HG03064 (cell line): ENCODE data around the gene P4HA2.

Source experiments
- ATAC-seq: cut with Tn5 transposase; IDR thresholded peaks from one replicate; pipeline ENCODE4 v1.9.1; 2021; ENCODE audit warnings: low read depth; ENCODE audit not compliant: unreplicated experiment

The P4HA2 gene

GRCh38 chr5:132253008-132253441, 25.4 kb upstream of the P4HA2 start:
- ATAC-seq, result no peak

- no peak for ATAC-seq
Measured at GRCh38 chr5:132251220-132251725, 23.6 kb upstream of the P4HA2 start.

DNA sequence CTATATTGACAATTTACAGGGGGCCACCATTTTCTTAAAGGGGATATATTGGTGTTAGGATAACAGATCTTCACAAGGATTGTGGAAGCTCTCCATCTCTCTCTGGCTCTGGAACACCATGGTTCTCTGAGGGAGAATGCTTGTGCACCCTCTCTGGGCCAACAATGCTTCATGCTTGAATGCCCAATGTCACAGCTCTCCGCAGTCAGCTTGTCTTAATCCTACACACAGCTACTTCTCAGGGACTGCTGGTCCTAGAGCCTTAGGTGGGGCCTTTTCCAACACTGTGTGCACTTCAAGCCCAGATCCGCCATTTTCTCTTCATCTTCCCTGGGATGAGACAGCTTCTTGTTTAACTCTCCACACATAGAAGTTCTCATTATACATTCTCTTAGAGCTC, 22.9 kb upstream of the P4HA2 start:
- ATAC-seq, result no peak

DNA sequence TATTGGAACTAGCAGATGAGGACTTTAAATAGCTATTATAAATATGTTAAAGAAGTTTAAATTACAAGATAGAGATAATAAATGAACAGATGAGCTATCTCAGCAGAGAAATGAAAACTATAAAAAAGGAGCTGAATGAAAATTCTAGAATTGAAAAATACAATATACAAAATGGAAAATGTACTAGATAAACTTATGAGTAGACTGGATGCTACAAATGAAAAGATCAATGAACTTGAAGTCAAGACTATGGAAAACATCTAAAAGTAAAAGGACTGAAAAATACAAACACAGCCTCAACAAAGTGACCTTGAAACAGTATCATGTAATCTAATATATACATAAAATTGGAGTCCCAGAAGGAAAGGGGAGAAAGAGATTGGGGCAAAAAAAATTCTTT, 19.2 kb upstream of the P4HA2 start:
- no peak for ATAC-seq

- ATAC-seq, result no peak
Measured at GRCh38 chr5:132245593-132245992, 17.9 kb upstream of the P4HA2 start.

DNA sequence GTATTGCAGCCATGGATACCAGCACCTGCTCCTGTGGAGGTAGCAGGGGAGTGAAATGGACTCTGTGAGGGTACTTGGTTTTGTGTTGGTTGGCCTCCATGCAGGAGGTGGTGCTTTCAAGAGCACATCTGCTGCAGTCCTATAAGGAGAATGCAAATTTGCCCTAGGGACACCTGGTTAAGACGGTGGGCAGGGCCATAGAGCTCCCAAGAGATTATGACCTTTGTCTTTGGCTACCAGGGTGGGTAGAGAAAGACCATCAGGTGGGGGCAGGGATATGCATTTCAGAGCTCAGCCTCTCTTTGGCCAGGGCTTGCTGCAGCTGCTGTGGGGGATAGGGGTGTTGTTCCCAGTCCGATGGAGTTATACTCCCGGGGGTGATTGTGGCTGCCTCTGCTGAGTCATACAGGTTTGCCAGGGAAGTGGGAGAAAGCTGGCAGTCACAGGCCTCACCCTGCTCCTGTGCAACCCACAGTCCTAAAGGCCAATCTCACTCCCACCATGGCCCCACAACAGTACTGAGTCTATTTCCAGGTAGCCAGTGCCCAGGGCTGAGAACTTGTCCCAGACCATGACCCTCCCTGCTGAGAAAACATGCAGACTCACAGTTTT, 15.8 kb upstream of the P4HA2 start:
- ATAC-seq, result no peak

GRCh38 chr5:132239776-132240175, 12.1 kb upstream of the P4HA2 start:
- no peak for ATAC-seq

- ATAC-seq, result no peak
Measured at GRCh38 chr5:132238901-132239500, 11.3 kb upstream of the P4HA2 start.

GRCh38 chr5:132238169-132238744, 10.6 kb upstream of the P4HA2 start:
- no peak for ATAC-seq

DNA sequence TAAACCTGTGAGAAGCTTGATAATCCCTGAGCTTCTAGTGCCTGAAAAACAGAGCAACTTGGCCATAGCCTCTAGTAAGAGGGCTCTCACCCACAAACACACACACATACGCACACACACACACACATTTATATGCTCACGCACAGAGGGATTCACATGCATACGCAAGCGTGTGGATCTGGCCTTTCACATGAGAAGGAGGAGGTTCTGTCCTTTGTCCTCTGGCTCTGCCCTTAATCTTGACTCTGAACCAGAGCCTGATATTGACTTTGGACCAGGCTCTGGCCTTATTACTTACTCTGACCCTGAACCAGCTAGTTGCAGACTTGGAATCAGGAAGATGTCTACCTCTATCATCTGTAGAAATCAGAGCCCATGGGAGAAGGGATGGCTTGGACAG, 10.0 kb upstream of the P4HA2 start:
- ATAC-seq, result no peak

- ATAC-seq, result no peak
Measured at GRCh38 chr5:132237141-132237540, 9.5 kb upstream of the P4HA2 start.

DNA sequence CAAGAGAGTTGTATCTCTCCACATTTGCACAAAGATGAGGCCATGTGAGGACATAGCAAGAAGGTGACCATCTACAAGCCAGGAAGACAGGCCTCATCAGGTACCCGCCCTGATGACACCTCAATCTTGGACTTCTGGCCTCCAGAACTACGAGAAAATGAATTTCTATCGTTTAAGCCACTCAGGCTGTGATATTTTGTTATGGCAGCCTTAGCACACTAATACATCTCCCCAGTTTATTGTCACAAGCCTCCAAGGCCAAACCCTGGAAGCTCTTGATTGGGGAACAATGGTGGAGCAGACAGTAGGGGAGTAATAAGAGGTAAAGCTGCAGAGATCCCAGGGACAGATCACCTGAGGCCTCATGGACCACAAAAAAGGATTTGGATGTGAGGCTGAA, 7.7 kb upstream of the P4HA2 start:
- no peak for ATAC-seq

GRCh38 chr5:132234684-132235062, 7.0 kb upstream of the P4HA2 start:
- no peak for ATAC-seq

- ATAC-seq, result no peak
Measured at GRCh38 chr5:132233811-132234683, 6.4 kb upstream of the P4HA2 start.

DNA sequence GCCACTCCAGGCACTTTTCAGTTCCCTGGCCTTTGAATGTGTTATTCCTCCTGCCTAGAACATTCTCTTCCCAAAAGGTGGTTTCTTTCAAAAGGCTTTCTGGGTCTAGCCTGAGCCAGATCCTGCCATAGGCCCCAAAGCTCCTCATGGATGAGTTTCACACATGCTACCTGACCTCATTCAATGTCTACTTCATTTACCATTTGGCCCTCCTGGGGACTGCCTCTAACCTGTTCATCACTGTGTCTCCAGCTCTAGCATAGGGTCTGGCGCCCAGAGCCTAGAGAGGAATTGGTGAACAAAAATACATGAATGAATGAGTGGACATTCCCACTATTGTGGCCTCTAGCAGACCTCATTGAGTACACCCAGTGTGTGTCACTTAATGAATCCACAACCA, 5.4 kb upstream of the P4HA2 start:
- no peak for ATAC-seq

GRCh38 chr5:132232465-132232864, 4.8 kb upstream of the P4HA2 start:
- no peak for ATAC-seq

- ATAC-seq, result no peak
Measured at GRCh38 chr5:132230871-132231270, 3.2 kb upstream of the P4HA2 start.

DNA sequence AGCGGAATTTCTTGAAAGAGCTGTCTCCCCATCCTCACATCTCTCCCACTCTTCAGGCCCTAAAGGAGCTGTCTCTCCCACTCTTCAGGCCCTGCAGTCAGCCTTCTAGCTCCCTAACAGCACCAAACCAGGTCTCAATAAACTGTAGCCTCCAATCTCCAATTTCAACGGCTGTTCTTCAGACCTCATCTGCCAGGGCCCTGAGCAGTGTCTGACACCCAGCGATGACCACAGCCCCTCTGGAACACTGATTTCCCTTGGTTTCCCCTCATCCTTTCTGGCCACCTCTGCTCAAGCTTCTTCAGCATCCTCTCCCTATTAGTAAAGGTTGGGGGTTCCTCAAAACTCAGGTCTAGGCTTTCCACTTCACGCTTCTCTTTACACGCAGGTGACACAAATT, 1.6 kb upstream of the P4HA2 start:
- ATAC-seq, result no peak

DNA sequence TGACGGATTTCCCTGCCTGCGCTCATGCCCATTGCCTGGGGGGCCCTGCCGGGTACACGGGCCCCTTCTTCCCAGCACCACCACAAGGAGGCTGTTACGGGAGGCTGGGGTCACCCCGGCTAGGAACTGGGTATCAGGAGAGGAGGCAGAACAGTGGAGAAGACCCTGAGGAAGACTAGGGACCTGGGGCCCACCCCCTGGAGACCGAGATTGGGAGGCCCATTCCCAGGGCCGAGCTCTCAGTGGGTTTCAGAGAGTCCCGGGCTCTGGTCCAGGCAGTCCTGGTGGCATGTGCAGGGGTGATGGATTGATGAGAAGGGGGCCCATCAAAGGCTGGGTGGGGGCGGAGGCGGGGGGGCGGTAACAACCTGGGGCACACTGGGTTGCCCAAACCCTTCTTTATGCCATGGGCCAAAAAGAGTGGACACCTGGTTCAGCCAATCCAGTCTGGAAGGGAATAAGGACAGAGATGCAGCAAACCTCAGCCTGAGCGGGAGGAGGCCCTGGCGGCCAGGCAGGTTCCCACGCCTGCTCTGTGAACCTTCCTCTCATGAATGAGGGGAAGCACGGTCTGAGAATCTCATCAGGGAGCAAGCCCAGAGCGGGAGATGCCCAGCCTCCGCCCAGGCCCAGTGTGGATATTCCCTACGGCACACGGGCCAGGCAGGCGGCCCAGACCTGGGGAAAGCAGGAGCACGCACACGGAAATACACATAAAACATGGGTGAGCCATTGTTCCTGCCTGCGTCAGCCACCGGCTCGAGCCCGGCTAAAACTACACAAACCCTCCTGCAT, 785 bp upstream of the P4HA2 start:
- ATAC-seq, result no peak

DNA sequence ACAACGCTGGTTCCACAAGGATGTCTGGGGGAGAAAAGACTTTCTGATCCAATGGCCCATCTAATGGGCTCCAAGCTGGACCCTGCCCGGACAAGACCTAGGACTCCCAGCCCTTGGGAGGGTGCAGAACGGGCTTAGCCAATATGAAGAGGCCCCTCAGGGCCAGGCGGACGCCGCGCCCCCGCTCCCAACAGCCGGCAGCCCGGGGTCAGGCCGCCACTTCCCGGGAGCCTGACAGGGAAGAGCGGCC, 493 bp downstream of the P4HA2 start:
- no peak for ATAC-seq
